Right renal pelvis (tissue), 4 donors: ENCODE measurements around the gene KLB. TPM values are rescaled to one million over a fixed set of nuclear protein-coding genes. Genes with fewer than 3 reads are reported as not detected.

Experiments
- polyA plus RNA-seq, 4 donors: library from polyadenylated mRNA; unstranded; fragments of 120-200 nt; gene quantifications; one replicate each; pipeline ENCODE4 v1.2.1, GENCODE V29; 2013; ENCODE audit not compliant: insufficient read length in 4 of 4

Gene KLB
- polyA plus RNA-seq, 4 donors, result 0.17 to 0.22 (median 0.19) TPM

Other genes with a start within 250 kb of the KLB start
- gene WDR19, start 224.4 kb upstream of the KLB start, polyA plus RNA-seq, result 10 to 100 TPM; 73.5 to 89.4 (median 79.8) TPM
- 10 to 100 TPM; 67.0 to 83.3 (median 82.0) TPM for gene RFC1, start 40.6 kb upstream of the KLB start, polyA plus RNA-seq
- gene RPL9, start 52.0 kb downstream of the KLB start, polyA plus RNA-seq, result 1,000 to 10,000 TPM in 2 of 4 donors, 100 to 1,000 TPM in 2; 778 to 1,678 (median 1,175) TPM
- gene LIAS, start 52.1 kb downstream of the KLB start, polyA plus RNA-seq, result 10 to 100 TPM; 23.6 to 25.6 (median 24.9) TPM
- 100 to 1,000 TPM in 2 of 4 donors, 10 to 100 TPM in 2; 96.6 to 111 (median 101) TPM for gene UGDH, start 120.5 kb downstream of the KLB start, polyA plus RNA-seq
- gene SMIM14, start 231.9 kb downstream of the KLB start, polyA plus RNA-seq, result 10 to 100 TPM; 53.9 to 68.2 (median 65.1) TPM